Pons (tissue), 1 donor: ENCODE data around the gene DNAJB8.

Experiments used
- DNase-seq: peaks from one replicate; pipeline ENCODE4 v3.0.0-alpha.2; 2016; ENCODE audit warnings: low spot score

Gene DNAJB8

GRCh38 chr3:128493570-128494366, 27.1 kb upstream of the DNAJB8 start:
- no peak for DNase-seq

GRCh38 chr3:128492671-128493569, 26.2 kb upstream of the DNAJB8 start, which contains the start of gene GATA2:
GATA2 (minus strand) TSS chr3:128493201; CDS start chr3:128487031, 6,170 bp downstream.
- DNase-seq, result no peak

GRCh38 chr3:128491941-128492670, 25.4 kb upstream of the DNAJB8 start:
- no peak for DNase-seq

GRCh38 chr3:128491691-128491940, 24.9 kb upstream of the DNAJB8 start:
- DNase-seq, result no peak

GRCh38 chr3:128490915-128491690, 24.4 kb upstream of the DNAJB8 start:
- DNase-seq, result no peak

GRCh38 chr3:128490650-128490914, 23.9 kb upstream of the DNAJB8 start:
- DNase-seq, result no peak

- no peak for DNase-seq
Observed at GRCh38 chr3:128489927-128490649, 23.4 kb upstream of the DNAJB8 start.

GRCh38 chr3:128489674-128489926, 22.9 kb upstream of the DNAJB8 start:
- DNase-seq, result no peak

GRCh38 chr3:128488991-128489673, 22.4 kb upstream of the DNAJB8 start:
- no peak for DNase-seq

GRCh38 chr3:128488636-128488990, 21.9 kb upstream of the DNAJB8 start:
- no peak for DNase-seq

GRCh38 chr3:128487813-128488635, 21.3 kb upstream of the DNAJB8 start:
- peak; percentile 29 for DNase-seq

- no peak for DNase-seq
Observed at GRCh38 chr3:128487538-128487812, 20.8 kb upstream of the DNAJB8 start.

GRCh38 chr3:128486681-128487537, 20.2 kb upstream of the DNAJB8 start:
- no peak for DNase-seq

- DNase-seq, result no peak
Observed at GRCh38 chr3:128486205-128486628, 19.5 kb upstream of the DNAJB8 start.

- no peak for DNase-seq
Observed at GRCh38 chr3:128485282-128486204, 18.9 kb upstream of the DNAJB8 start.

GRCh38 chr3:128484404-128485281, 18.0 kb upstream of the DNAJB8 start:
- no peak for DNase-seq

- DNase-seq, result no peak
Observed at GRCh38 chr3:128483657-128484403, 17.1 kb upstream of the DNAJB8 start.
